Spleen (tissue), 11 donors: ENCODE measurements around the gene FKBP7. TPM values are rescaled to one million over a fixed set of nuclear protein-coding genes. Genes with fewer than 3 reads are reported as not detected.

ENCODE experiments used
- DNase-seq: peaks from one replicate; pipeline ENCODE4 v3.0.0-alpha.2; 2020
- H3K27ac ChIP-seq, 8 donors: fragments of 200-600 bp; sonication (generic) in 7 of 8; 1 replicate in 4 of 8; 2 replicates in 4 of 8; pipeline versions ENCODE4 v1.5.0 to v1.8.0; 2016 to 2021; ENCODE audit warnings: inconsistent platforms in 4 of 8, mild to moderate bottlenecking in 4 of 8, moderate library complexity in 1 of 8
- H3K27me3 ChIP-seq, 7 donors: fragments of 200-600 bp; sonication (generic) in 6 of 7; replicated peaks in 1 of 7; 1 replicate in 4 of 7; 2 replicates in 3 of 7; pipeline versions ENCODE4 v1.5.0 to v1.8.0; 2016 to 2021; ENCODE audit warnings: inconsistent platforms in 3 of 7, mild to moderate bottlenecking in 1 of 7
- H3K36me3 ChIP-seq, 6 donors: fragments of 200-600 bp; sonication (generic) in 5 of 6; 1 replicate in 4 of 6; 2 replicates in 2 of 6; pipeline versions ENCODE4 v1.5.0 to v1.8.0; 2016 to 2021; ENCODE audit warnings: inconsistent platforms in 2 of 6
- H3K4me1 ChIP-seq, 6 donors: fragments of 200-600 bp; sonication (generic) in 5 of 6; 1 replicate in 3 of 6; 2 replicates in 3 of 6; pipeline versions ENCODE4 v1.5.0 to v1.8.0; 2016 to 2021; ENCODE audit warnings: inconsistent platforms in 3 of 6
- H3K4me3 ChIP-seq, 8 donors: fragments of 200-600 bp; sonication (generic) in 7 of 8; 1 replicate in 4 of 8; 2 replicates in 4 of 8; pipeline versions ENCODE4 v1.5.0 to v1.8.0; 2016 to 2021; ENCODE audit warnings: inconsistent platforms in 4 of 8, mild to moderate bottlenecking in 4 of 8, moderate library complexity in 2 of 8
- H3K9me3 ChIP-seq, 8 donors: fragments of 200-600 bp; sonication (generic) in 7 of 8; 1 replicate in 4 of 8; 2 replicates in 4 of 8; pipeline versions ENCODE4 v1.5.0 to v1.8.0; 2016 to 2021; ENCODE audit warnings: inconsistent platforms in 4 of 8
- CTCF ChIP-seq, 11 experiments: fragments of 200-600 bp in 7 of 11; fragments of 450-650 bp in 4 of 11; sonication (generic) in 4 of 11; IDR thresholded peaks in 8 of 11; conservative IDR thresholded peaks in 3 of 11; 1 replicate in 7 of 11; 2 replicates in 4 of 11; pipeline versions ENCODE4 v1.4.0 to v1.8.0; 2016 to 2021; ENCODE audit warnings: antibody characterized with exemption in 11 of 11, inconsistent platforms in 4 of 11, mild to moderate bottlenecking in 1 of 11
- POLR2A ChIP-seq, 3 donors: fragments of 450-650 bp; IDR thresholded peaks; one replicate each; pipeline ENCODE4 v1.5.1; 2017; ENCODE audit warnings: antibody characterized with exemption in 3 of 3, mild to moderate bottlenecking in 1 of 3
- POLR2AphosphoS5 ChIP-seq, 3 donors: sonication (generic); formaldehyde crosslinking; IDR thresholded peaks; one replicate each; pipeline ENCODE4 v1.5.1; 2017; ENCODE audit warnings: antibody characterized with exemption in 3 of 3
- WGBS, 5 donors: extraction: QIAGEN DNeasy Blood & Tissue Kit in 3 of 5; methylation state at CpG; one replicate each; pipeline versions ENCODE4 v1.1.5 to v1.1.7; 2013 to 2018; 5-methylcytosine and 5-hydroxymethylcytosine counted together
- intact Hi-C: fragments of 100-400 bp; cut with DNase I; formaldehyde crosslinking; loops from one replicate; pipeline ENCODE4 v1.15.0; 2023; ENCODE audit warnings: low total_unique reads
- polyA plus RNA-seq, 3 donors: library from polyadenylated mRNA; stranded (reverse); fragments of 200-250 nt; gene quantifications; one replicate each; pipeline ENCODE4 v1.2.1, GENCODE V29; 2013
- total RNA-seq, 7 donors: library from RNA; depleted of rRNA in 3 of 7; stranded (reverse); fragments of >200 nt in 3 of 7; fragmentation: NEBNext Ultra II Directional in 4 of 7; extraction: Animal tissue kit (Norgen Biotek cat#: 25700) in 4 of 7; gene quantifications; one replicate each; pipeline versions ENCODE4 v1.1.0 to v1.2.1, GENCODE V29; 2016 to 2021
- donor health status: healthy with polysubstance abuse.
- donor health status: DM: no; HTN: no; CAD: no; lungs with moderate emphysema.
- donor health status: DM: no; HTN: no; CAD: no.
- donor health status: Bipolar disorder and iron deficiency.
- donor health status: healthy.
- donor health status: DM: no; HTN: no; CAD: no.
- donor health status: DM: yes; HTN: yes; CAD: no.

Gene FKBP7
- total and polyA plus RNA-seq, 10 donors, result 1.8 to 5.8 (median 3.6) TPM

- no peak for DNase-seq
- Histone ChIP-seq H3K4me3 (no peak overlapping the region), H3K36me3 (peaks cover 0 to 100% (median 75%) of the 10 kb centered on the region in 6 donors), H3K27me3 (no peaks in the 10 kb centered on the region), H3K4me1 (peaks cover 0 to 4% (median 0%) of the 10 kb centered on the region in 6 donors), H3K27ac (no peak overlapping the region), H3K9me3 (no peaks in the 10 kb centered on the region)
- WGBS, 5 donors, result 95 to 99% (median 97%) methylated on average over 2 of the region's 2 CpGs
- TF ChIP-seq POLR2A (IDR thresholded peaks at IDR 0.05), result no peak
- no peak for TF ChIP-seq CTCF (IDR thresholded peaks at IDR 0.05 in 8 of 11, conservative IDR thresholded peaks at IDR 0.05 in 3 of 11)
- no peak for TF ChIP-seq POLR2AphosphoS5 (IDR thresholded peaks at IDR 0.05)
- intact Hi-C loops, result no loop called here
Observed at GRCh38 chr2:178441426-178441825, 37.0 kb downstream of the FKBP7 start.

GRCh38 chr2:178436662-178437061, 41.7 kb downstream of the FKBP7 start:
- H3K27me3 ChIP-seq, result no peaks in the 10 kb centered on the region
- H3K27ac ChIP-seq, result no peak overlapping the region
- TF ChIP-seq POLR2A (IDR thresholded peaks at IDR 0.05) (no peak), CTCF (IDR thresholded peaks at IDR 0.05 in 8 of 11, conservative IDR thresholded peaks at IDR 0.05 in 3 of 11) (no peak), POLR2AphosphoS5 (IDR thresholded peaks at IDR 0.05) (no peak)
- no peaks in the 10 kb centered on the region for H3K9me3 ChIP-seq
- WGBS, 5 donors, result 80 to 91% (median 85%) methylated on average over 2 of the region's 2 CpGs
- peaks cover 0 to 3% (median 0%) of the 10 kb centered on the region in 6 donors for H3K4me1 ChIP-seq
- intact Hi-C loops, result no loop called here
- peaks cover 0 to 100% (median 77%) of the 10 kb centered on the region in 6 donors for H3K36me3 ChIP-seq
- H3K4me3 ChIP-seq, result no peak overlapping the region
- DNase-seq, result no peak

- Histone ChIP-seq H3K4me3 (no peak overlapping the region), H3K27ac (no peak overlapping the region), H3K36me3 (peaks cover 0 to 82% (median 58%) of the 10 kb centered on the region in 6 donors), H3K27me3 (no peaks in the 10 kb centered on the region), H3K9me3 (peaks cover 0 to 23% (median 13%) of the 10 kb centered on the region in 8 donors), H3K4me1 (no peaks in the 10 kb centered on the region)
- TF ChIP-seq POLR2A (IDR thresholded peaks at IDR 0.05), result no peak
- no peak for TF ChIP-seq POLR2AphosphoS5 (IDR thresholded peaks at IDR 0.05)
- TF ChIP-seq CTCF (IDR thresholded peaks at IDR 0.05 in 8 of 11, conservative IDR thresholded peaks at IDR 0.05 in 3 of 11), result no peak
- no peak for DNase-seq
- intact Hi-C loops, result no loop called here
Observed at GRCh38 chr2:178429336-178429735, 49.1 kb downstream of the FKBP7 start.

- WGBS, 5 donors, result 83 to 97% (median 93%) methylated on average over 1 of the region's 1 CpG
- no peak for TF ChIP-seq CTCF (IDR thresholded peaks at IDR 0.05 in 8 of 11, conservative IDR thresholded peaks at IDR 0.05 in 3 of 11)
- no peak for TF ChIP-seq POLR2A (IDR thresholded peaks at IDR 0.05)
- no peak for TF ChIP-seq POLR2AphosphoS5 (IDR thresholded peaks at IDR 0.05)
- no peak for DNase-seq
- Histone ChIP-seq H3K4me1 (no peaks in the 10 kb centered on the region), H3K9me3 (peaks cover 0 to 30% (median 13%) of the 10 kb centered on the region in 8 donors), H3K36me3 (peaks cover 0 to 73% (median 49%) of the 10 kb centered on the region in 6 donors), H3K27ac (no peak overlapping the region), H3K4me3 (no peak overlapping the region), H3K27me3 (no peaks in the 10 kb centered on the region)
- intact Hi-C loops, result no loop called here
Observed at GRCh38 chr2:178428396-178428806, 50.0 kb downstream of the FKBP7 start.
